Umbilical cord (tissue), 2 donors: Measurements from ENCODE around the gene FBXW10. TPM values are rescaled to one million over a fixed set of nuclear protein-coding genes. Genes with fewer than 3 reads are reported as not detected.
"Not testable (repeated sequence)": the region's sequence is repeated elsewhere in the genome, so short reads cannot be mapped to it uniquely, and the experiment has no call there.

Experiments used
- DNase-seq: peaks from one replicate; pipeline ENCODE4 v3.0.0-alpha.2; 2015; ENCODE audit warnings: low spot score
- total RNA-seq: library from RNA; depleted of rRNA; stranded (reverse); fragments of >200 nt; gene quantifications from one replicate; pipeline ENCODE4 v1.2.3, GENCODE V29; 2014; ENCODE audit warnings: low replicate concordance; ENCODE audit not compliant: insufficient read depth

The FBXW10 gene
- total RNA-seq, 1 donor from 2014 or later, result 0.24 TPM

DNA sequence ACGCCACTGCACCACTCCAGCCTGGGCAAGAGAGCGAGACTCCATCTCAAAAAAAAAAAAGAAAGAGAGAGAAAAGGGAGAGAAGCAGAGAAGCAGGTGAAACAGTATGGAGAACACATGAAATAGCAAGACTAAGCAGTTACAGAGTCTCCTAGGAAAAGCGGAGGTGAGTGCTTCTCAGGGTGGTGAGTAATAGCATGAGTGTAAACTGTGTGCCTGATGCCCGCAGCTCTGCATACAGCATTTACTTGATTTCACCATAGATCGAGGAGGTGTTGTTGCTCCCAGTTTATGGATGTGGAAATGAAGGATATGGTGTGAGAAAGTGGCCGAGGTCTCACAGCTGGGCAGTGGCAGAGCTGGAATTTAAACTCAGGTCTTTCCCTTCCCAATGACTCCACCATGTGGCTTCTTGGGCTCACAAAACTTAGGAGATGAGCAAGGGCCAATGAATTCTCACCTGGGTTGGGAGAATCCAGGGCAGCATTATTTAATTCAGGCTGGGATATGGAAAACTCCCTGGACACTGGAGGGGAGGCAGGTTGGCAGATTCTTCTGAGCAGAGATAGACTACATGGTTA lies 10.1 kb downstream of the FBXW10 start:
- DNase-seq, result not testable (repeated sequence)

- DNase-seq, result not testable (repeated sequence)
Measured at GRCh38 chr17:18755969-18756368, 12.1 kb downstream of the FBXW10 start.

DNA sequence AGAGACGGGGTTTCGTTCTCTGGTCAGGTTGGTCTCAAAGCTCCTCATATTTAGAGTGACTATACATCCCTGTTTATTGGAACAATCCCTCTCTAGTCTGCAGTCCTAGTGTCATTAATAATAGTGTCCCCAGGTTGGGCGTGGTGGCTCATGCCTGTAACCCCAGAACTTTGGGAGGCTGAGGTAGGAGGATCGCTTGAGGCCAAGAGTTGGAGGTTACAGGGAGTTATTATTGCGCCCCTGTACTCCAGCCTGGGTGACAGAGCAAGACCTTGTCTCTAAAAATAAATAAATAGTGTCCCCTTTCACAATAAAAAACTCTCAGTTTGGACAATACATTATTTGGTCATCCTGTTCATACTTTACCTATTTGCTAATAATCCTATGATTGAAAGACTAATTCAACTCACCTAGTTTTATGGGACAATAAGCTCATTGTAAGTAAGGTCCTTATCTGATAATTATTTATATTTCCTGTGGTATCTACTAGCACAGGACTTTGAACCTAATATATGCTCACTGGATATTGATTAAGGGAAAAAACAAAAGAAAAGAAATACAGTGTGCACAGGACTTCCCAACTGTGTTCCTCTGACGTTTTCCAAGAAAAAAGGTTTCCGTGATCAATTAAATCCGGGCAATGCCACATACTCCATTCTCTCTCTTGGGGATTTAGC lies 13.7 kb downstream of the FBXW10 start:
- not testable (repeated sequence) for DNase-seq

DNA sequence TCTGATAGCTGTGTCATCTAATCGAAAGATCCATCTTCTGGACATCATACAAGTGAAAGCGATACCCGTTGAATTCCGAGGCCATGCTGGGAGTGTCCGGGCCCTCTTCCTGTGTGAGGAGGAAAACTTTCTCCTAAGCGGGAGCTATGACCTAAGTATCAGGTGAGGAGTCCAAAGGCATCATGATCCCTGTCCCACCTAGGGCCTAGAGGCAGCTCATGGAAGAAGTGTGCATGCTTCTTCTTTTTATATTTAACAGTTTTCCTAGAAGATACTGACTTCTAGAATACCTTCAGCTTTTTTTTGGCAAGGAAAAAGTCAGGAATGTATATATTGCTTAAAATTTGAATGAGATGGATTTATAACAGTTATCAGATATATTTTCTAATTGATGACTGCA lies 14.5 kb downstream of the FBXW10 start:
- not testable (repeated sequence) for DNase-seq

DNA sequence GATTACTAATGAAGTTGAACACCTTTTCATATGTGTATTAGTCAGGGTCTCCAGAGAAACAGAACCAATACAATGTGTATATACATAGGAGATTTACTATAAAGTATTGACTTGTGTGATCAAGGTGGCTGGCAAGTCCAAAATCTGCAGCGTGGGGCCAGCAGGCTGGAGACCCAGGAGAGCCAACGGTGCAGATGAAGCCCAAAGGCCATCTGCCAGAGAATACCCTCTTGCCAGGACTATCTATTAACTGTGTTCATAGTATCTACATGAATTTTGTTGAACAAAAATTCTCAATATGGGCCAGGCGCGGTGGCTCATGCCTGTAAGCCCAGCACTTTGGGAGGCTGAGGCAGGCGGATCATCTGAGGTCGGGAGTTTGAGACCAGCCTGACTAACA lies 16.4 kb downstream of the FBXW10 start:
- DNase-seq, result not testable (repeated sequence)

- not testable (repeated sequence) for DNase-seq
Measured at GRCh38 chr17:18770572-18770971, 26.7 kb downstream of the FBXW10 start.

DNA sequence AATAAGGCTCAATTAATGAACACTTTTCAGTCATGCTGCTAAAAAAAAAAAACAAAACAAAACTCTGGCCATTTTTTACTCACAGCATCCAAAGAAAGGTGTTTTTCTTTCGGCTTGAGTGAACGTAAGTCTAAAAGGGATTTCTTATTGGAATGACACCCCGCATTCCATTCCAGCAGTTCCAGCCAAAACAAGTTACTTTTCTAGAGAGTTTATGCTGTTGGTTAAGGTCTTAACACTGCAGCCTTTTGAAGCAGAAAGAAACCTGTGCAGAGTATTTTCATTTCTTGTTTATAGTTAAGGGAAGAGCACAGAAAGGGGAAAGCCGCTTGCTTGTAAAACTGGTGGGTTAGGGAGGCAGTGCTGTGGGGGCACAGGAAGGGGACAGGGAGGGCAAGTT lies 27.2 kb downstream of the FBXW10 start:
- not testable (repeated sequence) for DNase-seq

DNA sequence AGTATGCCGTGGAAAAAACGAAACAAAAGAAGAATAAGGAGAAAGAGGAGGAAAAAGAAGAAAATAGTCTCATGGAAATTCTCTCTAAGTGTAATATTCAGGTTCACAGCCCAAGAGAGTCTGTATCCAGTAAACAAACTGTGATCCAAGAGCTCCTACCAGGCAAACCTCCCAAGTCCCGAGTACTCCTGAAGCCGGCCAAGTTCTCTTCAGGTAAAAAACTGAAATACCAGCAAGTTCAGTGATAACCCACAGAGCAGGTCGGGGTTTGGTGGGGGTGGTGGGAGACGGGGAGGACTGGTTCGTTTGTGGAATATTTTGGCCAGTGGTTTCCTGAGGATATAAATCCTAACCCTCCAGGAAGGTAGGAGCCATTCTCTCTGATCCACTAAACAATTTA lies 28.6 kb downstream of the FBXW10 start:
- no peak for DNase-seq

GRCh38 chr17:18780991-18781718 lies 37.3 kb downstream of the FBXW10 start, which contains the start of gene TVP23B:
TSS of gene TVP23B (plus strand) at chr17:18781183. CDS start at chr17:18781294, 111 bp downstream.
- DNase-seq, result peak; percentile 97

DNA sequence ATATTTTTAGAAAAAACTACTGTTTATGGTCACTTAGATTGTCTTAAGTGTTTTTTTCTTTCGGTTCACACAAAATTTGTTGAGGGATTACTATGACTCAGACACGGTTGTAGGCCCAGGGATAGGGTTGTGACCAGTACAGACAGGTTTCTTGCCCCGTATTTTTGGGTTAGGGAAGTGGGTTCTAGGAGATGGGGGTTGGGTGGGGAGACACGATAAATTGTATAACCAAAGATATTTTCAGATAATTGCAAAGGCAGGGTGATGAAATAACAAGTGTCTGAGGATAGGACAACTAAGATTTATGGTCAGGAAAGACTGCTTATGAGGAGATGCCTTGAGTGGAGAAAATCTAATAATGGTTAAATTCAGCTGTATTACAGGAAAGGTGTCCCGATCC lies 38.0 kb downstream of the FBXW10 start:
- DNase-seq, result not testable (repeated sequence)

DNA sequence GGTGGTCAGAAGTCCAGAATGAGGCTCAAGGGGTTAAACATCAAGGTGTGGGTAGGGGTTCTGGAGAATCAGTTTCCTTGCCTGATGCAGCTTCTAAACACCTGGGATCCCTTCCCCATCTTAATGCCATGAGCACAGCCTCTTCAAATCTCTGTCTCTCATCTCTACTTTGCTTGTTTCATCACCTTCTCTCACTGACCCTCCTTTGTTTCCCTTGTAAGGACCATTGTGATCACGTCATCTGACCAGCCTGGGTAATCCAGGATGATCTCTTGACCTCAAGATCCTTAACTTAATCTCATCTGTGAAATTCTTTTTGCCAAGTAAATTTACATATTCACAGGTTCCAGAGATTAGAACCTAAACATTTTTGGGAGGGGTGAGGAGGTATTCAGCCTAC lies 42.1 kb downstream of the FBXW10 start:
- not testable (repeated sequence) for DNase-seq

GRCh38 chr17:18786890-18787289 lies 43.0 kb downstream of the FBXW10 start:
- DNase-seq, result not testable (repeated sequence)

DNA sequence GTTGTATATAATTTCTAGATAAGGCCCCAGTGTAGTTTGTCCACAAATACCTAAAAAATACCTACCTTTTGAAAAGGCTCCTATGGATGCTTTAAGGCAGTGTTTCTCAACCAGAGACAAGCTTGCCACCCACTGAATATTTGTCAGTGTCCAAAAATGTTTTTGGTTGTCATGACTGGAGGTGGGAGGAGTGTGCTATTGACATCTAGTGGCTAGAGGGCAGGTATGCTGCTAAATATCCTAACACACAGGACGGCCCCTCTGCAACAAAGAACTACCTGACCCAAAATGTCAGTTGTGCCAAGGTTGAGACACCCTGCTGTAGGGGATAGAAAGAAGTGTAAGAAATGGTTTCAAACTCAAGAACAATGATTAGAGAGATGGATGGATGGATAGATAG lies 47.5 kb downstream of the FBXW10 start:
- DNase-seq, result not testable (repeated sequence)

GRCh38 chr17:18794841-18795240 lies 51.0 kb downstream of the FBXW10 start:
- DNase-seq, result not testable (repeated sequence)

- not testable (repeated sequence) for DNase-seq
Measured at GRCh38 chr17:18796887-18797286, 53.0 kb downstream of the FBXW10 start.

- DNase-seq, result not testable (repeated sequence)
Measured at GRCh38 chr17:18803458-18804245, 59.8 kb downstream of the FBXW10 start.

DNA sequence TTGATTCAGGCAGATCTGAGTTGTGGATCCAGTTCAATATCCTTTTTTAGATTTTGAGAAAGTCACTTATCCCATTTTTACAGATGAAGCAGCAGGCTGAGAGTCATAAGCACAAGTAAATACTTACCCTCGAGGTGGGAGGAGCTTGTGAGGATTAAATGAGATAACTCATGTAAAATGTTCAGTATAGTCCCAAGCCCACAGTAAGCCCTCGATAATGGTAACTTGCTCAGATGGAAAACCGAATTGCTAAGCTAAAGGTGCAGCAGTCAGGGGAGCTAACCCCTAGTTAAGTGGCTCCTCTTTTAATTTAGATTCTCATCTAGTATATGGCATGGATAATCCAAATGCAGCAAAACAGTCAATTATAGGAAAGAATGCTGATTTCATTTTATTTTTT lies 72.1 kb downstream of the FBXW10 start:
- DNase-seq, result not testable (repeated sequence)

DNA sequence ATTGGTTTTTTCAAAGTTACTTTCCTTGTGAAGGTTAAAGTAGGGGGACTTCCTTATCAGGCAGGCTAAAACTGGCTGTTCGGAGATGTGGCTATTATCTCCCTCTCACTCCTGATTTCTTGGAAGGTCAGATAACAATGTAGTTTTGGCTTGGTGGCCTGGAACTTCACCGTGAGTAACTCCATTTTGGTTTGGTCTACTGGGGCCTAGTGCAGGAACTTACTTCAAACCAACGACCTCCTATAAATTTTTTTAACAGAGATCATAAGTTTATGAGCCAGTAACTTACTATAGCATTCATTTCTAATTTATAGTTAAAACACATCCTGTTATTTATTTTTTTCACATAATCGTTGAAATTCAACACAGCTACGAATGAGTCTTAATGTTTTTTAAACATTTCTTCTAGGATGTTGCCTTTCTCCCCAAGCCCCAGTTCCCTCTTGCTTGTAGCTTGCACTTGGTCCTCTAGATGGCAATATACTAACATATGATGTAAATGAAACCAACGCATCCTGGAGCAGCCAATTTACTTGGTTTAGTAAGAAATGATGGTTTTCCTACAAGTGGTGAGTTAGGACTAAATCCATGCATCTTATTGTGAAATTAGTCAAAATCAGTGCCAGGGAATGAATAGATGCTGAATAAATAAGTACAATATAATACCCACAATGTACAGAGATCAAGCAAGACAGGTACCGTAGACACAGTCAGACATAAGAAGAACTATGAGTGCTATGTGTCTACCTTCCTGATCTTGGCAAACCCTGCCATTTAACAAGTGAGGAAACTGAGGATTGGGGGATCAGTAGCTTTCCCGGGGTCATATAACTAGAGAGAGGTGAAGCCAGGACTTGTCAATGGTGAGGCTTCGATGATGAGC lies 72.9 kb downstream of the FBXW10 start:
- DNase-seq, result peak; percentile 83

- not testable (repeated sequence) for DNase-seq
Measured at GRCh38 chr17:18821430-18821829, 77.6 kb downstream of the FBXW10 start.

GRCh38 chr17:18827613-18828012 lies 83.8 kb downstream of the FBXW10 start:
- DNase-seq, result not testable (repeated sequence)
